ENCODE measurements around the gene DCHS2. TPM values are rescaled to one million over a fixed set of nuclear protein-coding genes. Genes with fewer than 3 reads are reported as not detected.

Gene DCHS2
- total RNA-seq, 1 donor from 2014 or later = 97.4 TPM

DNA sequence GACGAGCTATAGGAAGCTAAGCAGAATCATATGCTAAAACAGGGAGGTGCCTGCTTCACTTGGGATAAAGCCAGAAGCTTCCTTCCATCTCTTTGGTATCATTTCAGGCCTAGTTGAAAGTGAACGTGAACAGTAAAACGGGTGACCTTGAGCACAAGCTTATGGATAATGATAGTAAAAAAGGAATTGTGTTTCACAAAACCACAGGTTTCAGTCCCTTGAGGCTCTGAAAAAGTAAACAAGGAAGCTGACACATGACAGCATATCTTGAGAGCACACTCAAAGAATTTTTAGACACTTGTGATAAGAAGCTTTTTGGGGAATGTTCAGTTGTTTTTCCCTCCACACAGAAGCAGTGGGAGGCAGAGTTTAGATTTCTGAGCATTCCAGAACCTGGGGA, 286.1 kb downstream of the DCHS2 start:
- no peaks in the 10 kb centered on the region for H3K9me3 Mint-ChIP-seq (ENCODE audit: unreplicated experiment)
- H3K4me3 Mint-ChIP-seq (ENCODE audit: unreplicated experiment) = no peak overlapping the region
- no peaks in the 10 kb centered on the region for H3K36me3 Mint-ChIP-seq (ENCODE audit: unreplicated experiment)
- peaks cover 2% of the 10 kb centered on the region for H3K27me3 Mint-ChIP-seq (ENCODE audit: unreplicated experiment)
- no peak for DNase-seq
- no peaks in the 10 kb centered on the region for H3K4me1 Mint-ChIP-seq (ENCODE audit: low read depth, unreplicated experiment)
- TF ChIP-seq, protein P1, sequence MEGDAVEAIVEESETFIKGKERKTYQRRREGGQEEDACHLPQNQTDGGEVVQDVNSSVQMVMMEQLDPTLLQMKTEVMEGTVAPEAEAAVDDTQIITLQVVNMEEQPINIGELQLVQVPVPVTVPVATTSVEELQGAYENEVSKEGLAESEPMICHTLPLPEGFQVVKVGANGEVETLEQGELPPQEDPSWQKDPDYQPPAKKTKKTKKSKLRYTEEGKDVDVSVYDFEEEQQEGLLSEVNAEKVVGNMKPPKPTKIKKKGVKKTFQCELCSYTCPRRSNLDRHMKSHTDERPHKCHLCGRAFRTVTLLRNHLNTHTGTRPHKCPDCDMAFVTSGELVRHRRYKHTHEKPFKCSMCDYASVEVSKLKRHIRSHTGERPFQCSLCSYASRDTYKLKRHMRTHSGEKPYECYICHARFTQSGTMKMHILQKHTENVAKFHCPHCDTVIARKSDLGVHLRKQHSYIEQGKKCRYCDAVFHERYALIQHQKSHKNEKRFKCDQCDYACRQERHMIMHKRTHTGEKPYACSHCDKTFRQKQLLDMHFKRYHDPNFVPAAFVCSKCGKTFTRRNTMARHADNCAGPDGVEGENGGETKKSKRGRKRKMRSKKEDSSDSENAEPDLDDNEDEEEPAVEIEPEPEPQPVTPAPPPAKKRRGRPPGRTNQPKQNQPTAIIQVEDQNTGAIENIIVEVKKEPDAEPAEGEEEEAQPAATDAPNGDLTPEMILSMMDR (IDR thresholded peaks at IDR 0.05; ENCODE audit: partially characterized antibody, unreplicated experiment) = no peak
- no peak overlapping the region for H3K27ac Mint-ChIP-seq (ENCODE audit: unreplicated experiment)

DNA sequence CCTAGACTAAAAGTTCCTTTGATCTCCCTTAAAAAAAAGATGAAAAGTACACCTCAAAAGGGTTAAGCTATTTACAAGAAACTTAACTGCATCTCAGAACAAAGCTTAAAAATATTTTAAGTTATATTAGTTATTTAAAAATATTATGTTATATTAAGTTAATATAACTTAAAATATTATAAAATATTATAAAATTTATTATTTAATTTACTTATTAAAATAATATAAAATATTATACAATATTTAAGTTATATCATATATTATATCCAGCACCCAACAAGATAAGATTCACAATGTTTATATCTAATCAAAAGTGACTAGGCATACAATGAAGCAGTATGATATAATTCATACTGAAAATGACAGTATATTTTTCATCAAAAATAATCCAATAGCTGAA, 296.9 kb downstream of the DCHS2 start:
- Mint-ChIP-seq H3K9me3 (ENCODE audit: unreplicated experiment) (no peaks in the 10 kb centered on the region), H3K27ac (ENCODE audit: unreplicated experiment) (no peak overlapping the region), H3K4me3 (ENCODE audit: unreplicated experiment) (no peak overlapping the region), H3K4me1 (ENCODE audit: low read depth, unreplicated experiment) (no peaks in the 10 kb centered on the region), H3K36me3 (ENCODE audit: unreplicated experiment) (no peaks in the 10 kb centered on the region), H3K27me3 (ENCODE audit: unreplicated experiment) (no peaks in the 10 kb centered on the region)
- DNase-seq = no peak
- TF ChIP-seq, protein P1 (IDR thresholded peaks at IDR 0.05; ENCODE audit: partially characterized antibody, unreplicated experiment) = no peak

DNA sequence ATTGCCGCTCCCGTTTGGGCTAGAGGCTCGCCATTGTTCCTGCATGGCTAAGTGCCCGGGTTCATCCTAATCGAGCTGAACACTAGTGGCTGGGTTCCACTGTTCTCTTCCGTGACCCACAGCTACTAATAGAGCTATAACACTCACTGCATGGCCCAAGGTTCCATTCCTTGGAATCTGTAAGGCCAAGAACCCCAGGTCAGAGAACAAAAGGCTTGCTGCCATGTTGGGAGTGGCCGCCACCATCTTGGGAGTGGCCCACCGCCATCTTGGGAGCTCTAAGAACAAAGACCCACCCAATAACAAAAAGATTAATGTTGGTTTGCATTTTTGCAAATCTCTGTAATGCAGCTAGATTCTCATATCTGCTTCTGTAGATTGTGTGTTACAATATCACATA, 299.0 kb downstream of the DCHS2 start:
- H3K4me1 Mint-ChIP-seq (ENCODE audit: low read depth, unreplicated experiment) = no peaks in the 10 kb centered on the region
- no peaks in the 10 kb centered on the region for H3K36me3 Mint-ChIP-seq (ENCODE audit: unreplicated experiment)
- TF ChIP-seq, protein P1 (IDR thresholded peaks at IDR 0.05; ENCODE audit: partially characterized antibody, unreplicated experiment) = no peak
- no peak overlapping the region for H3K4me3 Mint-ChIP-seq (ENCODE audit: unreplicated experiment)
- H3K27ac Mint-ChIP-seq (ENCODE audit: unreplicated experiment) = no peak overlapping the region
- DNase-seq = no peak
- H3K27me3 Mint-ChIP-seq (ENCODE audit: unreplicated experiment) = no peaks in the 10 kb centered on the region
- no peaks in the 10 kb centered on the region for H3K9me3 Mint-ChIP-seq (ENCODE audit: unreplicated experiment)

DNA sequence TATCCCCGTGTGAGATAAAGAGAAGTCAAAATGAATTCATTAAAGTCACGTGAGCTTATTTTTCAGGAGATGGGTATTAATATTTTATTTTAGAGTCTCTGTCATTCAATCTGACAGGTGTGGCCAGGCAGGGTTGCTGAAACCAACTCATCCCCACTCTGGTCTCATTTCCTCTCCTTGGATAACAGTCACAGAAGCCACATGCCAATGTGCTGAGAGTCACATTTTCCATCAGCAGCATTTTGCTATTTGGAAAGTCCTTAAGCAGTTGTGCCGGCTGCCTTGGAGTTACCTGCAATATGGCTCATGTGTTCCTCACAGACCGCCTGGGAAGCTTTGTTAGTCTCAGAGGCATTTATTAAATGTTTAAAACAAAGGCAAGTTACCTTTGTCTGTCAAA, 302.3 kb downstream of the DCHS2 start:
- no peak for DNase-seq
- H3K4me3 Mint-ChIP-seq (ENCODE audit: unreplicated experiment) = no peak overlapping the region
- TF ChIP-seq, protein P1 (IDR thresholded peaks at IDR 0.05; ENCODE audit: partially characterized antibody, unreplicated experiment) = no peak
- H3K36me3 Mint-ChIP-seq (ENCODE audit: unreplicated experiment) = no peaks in the 10 kb centered on the region
- H3K9me3 Mint-ChIP-seq (ENCODE audit: unreplicated experiment) = no peaks in the 10 kb centered on the region
- H3K4me1 Mint-ChIP-seq (ENCODE audit: low read depth, unreplicated experiment) = no peaks in the 10 kb centered on the region
- no peak overlapping the region for H3K27ac Mint-ChIP-seq (ENCODE audit: unreplicated experiment)
- H3K27me3 Mint-ChIP-seq (ENCODE audit: unreplicated experiment) = no peaks in the 10 kb centered on the region

DNA sequence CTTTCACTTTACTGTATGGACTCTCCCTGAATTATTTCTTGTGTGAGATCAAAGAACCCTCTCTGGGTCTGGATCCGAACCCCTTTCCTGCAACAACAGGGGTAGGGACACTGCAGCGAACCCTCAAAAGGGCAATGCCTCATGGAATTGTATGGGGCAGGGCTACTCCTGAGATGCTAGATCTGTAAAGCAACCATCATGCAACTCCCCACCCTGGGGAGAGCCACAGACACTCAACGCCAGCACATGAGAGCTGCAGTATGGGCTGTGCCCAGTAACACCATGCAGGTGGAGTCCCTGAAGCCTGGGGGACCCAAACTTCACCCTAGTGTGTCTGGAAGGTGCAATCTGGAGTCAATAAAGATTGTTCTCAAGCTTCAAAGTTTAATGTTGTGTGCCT, 304.7 kb downstream of the DCHS2 start:
- Mint-ChIP-seq H3K27ac (ENCODE audit: unreplicated experiment) (no peak overlapping the region), H3K27me3 (ENCODE audit: unreplicated experiment) (no peaks in the 10 kb centered on the region), H3K4me3 (ENCODE audit: unreplicated experiment) (no peak overlapping the region), H3K4me1 (ENCODE audit: low read depth, unreplicated experiment) (no peaks in the 10 kb centered on the region), H3K9me3 (ENCODE audit: unreplicated experiment) (no peaks in the 10 kb centered on the region), H3K36me3 (ENCODE audit: unreplicated experiment) (no peaks in the 10 kb centered on the region)
- TF ChIP-seq, protein P1 (IDR thresholded peaks at IDR 0.05; ENCODE audit: partially characterized antibody, unreplicated experiment) = no peak
- no peak for DNase-seq

All from glutamatergic neuron (in vitro differentiated cells).